Measurements from ENCODE around the gene WHRN.

Gene WHRN

GRCh38 chr9:114470581-114470980 lies 34.7 kb downstream of the WHRN start:
- no peak for DNase-seq

- DNase-seq: no peak
Measured at GRCh38 chr9:114470121-114470520, 35.2 kb downstream of the WHRN start.

- DNase-seq: no peak
Measured at GRCh38 chr9:114469091-114469853, 36.0 kb downstream of the WHRN start.

- DNase-seq: no peak
Measured at GRCh38 chr9:114467910-114468309, 37.4 kb downstream of the WHRN start.

- no peak for DNase-seq
Measured at GRCh38 chr9:114467226-114467750, 38.0 kb downstream of the WHRN start.

- DNase-seq: no peak
Measured at GRCh38 chr9:114465906-114466900, 39.1 kb downstream of the WHRN start.

- DNase-seq: no peak
Measured at GRCh38 chr9:114465417-114465816, 39.9 kb downstream of the WHRN start.

GRCh38 chr9:114464281-114465051 lies 40.8 kb downstream of the WHRN start:
- no peak for DNase-seq

- DNase-seq: no peak
Measured at GRCh38 chr9:114462791-114463190, 42.5 kb downstream of the WHRN start.

- DNase-seq: no peak
Measured at GRCh38 chr9:114461468-114461867, 43.8 kb downstream of the WHRN start.

GRCh38 chr9:114460513-114461199 lies 44.6 kb downstream of the WHRN start:
- DNase-seq: no peak

- DNase-seq: no peak
Measured at GRCh38 chr9:114459464-114459863, 45.8 kb downstream of the WHRN start.

GRCh38 chr9:114456929-114457328 lies 48.3 kb downstream of the WHRN start:
- DNase-seq: no peak

GRCh38 chr9:114454652-114455051 lies 50.6 kb downstream of the WHRN start:
- no peak for DNase-seq

- peak in 2 of 5 donors; percentile 5 to 15 for DNase-seq
Measured at GRCh38 chr9:114452219-114453165, 52.8 kb downstream of the WHRN start.

- DNase-seq: no peak
Measured at GRCh38 chr9:114451707-114452031, 53.6 kb downstream of the WHRN start.

- DNase-seq: no peak
Measured at GRCh38 chr9:114450833-114451706, 54.2 kb downstream of the WHRN start.

- DNase-seq: no peak
Measured at GRCh38 chr9:114450181-114450580, 55.1 kb downstream of the WHRN start.

- no peak for DNase-seq
Measured at GRCh38 chr9:114449236-114449635, 56.0 kb downstream of the WHRN start.

GRCh38 chr9:114448706-114449105 lies 56.6 kb downstream of the WHRN start:
- DNase-seq: no peak
